HepG2 (cell line): ENCODE results near the gene AARS2. TPM values are rescaled to one million over a fixed set of nuclear protein-coding genes. Genes with fewer than 3 reads are reported as not detected.
A peak's percentile ranks its signal among the peaks of the same experiment; 100 is the strongest.

Source experiments
- ATAC-seq: fragments of 200-7000 bp; cut with Tn5 transposase; 3 replicates; pipeline ENCODE4 v1.9.1; 2020; ENCODE audit warnings: mild to moderate bottlenecking, moderate library complexity
- BruUV-seq: library from RNA; stranded (reverse); fragments of 400-500 nt; replicated peaks from 2 replicates; lab custom pipeline; 2021; lab: Mats Ljungman, UMichigan
- CTCF ChIA-PET: fragments of 300-600 bp; formaldehyde crosslinking; extraction: SDS; loops from one replicate; lab custom pipeline; 2021; ENCODE audit warnings: low total read pairs, inconsistent platforms, low intra/inter-chr PET ratio; lab: Yijun Ruan, JAX
- POLR2A ChIA-PET: fragments of 350-600 bp; sonication (Branson Sonifier 250); formaldehyde crosslinking; loops from one replicate; lab custom pipeline; 2020; ENCODE audit warnings: antibody characterized with exemption, inconsistent platforms; lab: Yijun Ruan, JAX
- DNase-seq: peaks from one replicate; pipeline ENCODE4 v3.0.0-alpha.2; 2015; ENCODE audit warnings: low spot score
- FAIRE-seq: peaks from 3 replicates; lab custom pipeline; 2011; peaks lifted over from hg19 to GRCh38; lab: Jason Lieb, UNC
- H2AFZ ChIP-seq: one replicate; pipeline ENCODE4 v1.6.1; 2011; ENCODE audit warnings: low read length, inconsistent platforms
- H3K27ac ChIP-seq: fragments of 300-600 bp; 3 replicates; pipeline ENCODE4 v1.8.0; 2011; ENCODE audit warnings: mixed run types, mild to moderate bottlenecking, mixed read lengths, low read length, inconsistent platforms; ENCODE audit not compliant: insufficient read depth; ENCODE audit errors: extremely low read length
- H3K27me3 ChIP-seq, 2 experiments: fragments of 200-600 bp in 1 of 2; 2 replicates in 1 of 2; 3 replicates in 1 of 2; pipeline versions ENCODE4 v1.6.0 to v1.8.0; 2011; ENCODE audit warnings: low read length in 2 of 2, mild to moderate bottlenecking in 2 of 2, moderate library complexity in 2 of 2, inconsistent platforms in 1 of 2; ENCODE audit not compliant: insufficient read depth in 2 of 2, control insufficient read depth in 1 of 2
- H3K36me3 ChIP-seq, 2 experiments: fragments of 200-600 bp in 1 of 2; replicated peaks in 1 of 2; 2 replicates in 1 of 2; 3 replicates in 1 of 2; pipeline versions ENCODE4 v1.5.1 to v1.8.0; 2011; ENCODE audit warnings: low read length in 2 of 2, inconsistent platforms in 1 of 2; ENCODE audit not compliant: insufficient read depth in 2 of 2, control insufficient read depth in 1 of 2
- H3K4me1 ChIP-seq: 2 replicates; pipeline ENCODE4 v1.5.1; 2012; ENCODE audit warnings: low read length, inconsistent platforms; ENCODE audit not compliant: insufficient read depth
- H3K4me2 ChIP-seq: 2 replicates; pipeline ENCODE4 v1.6.0; 2011; ENCODE audit warnings: low read depth, low read length, inconsistent platforms
- H3K4me3 ChIP-seq, 3 experiments: fragments of 200-600 bp in 1 of 3; sonication (generic), shearing (Covaris generic) in 1 of 3; replicated peaks in 1 of 3; 2 replicates each; pipeline ENCODE4 v1.5.1; 2011 to 2016; ENCODE audit warnings: low read length in 3 of 3, inconsistent platforms in 2 of 3, low read depth in 2 of 3, mild to moderate bottlenecking in 2 of 3, control low read depth in 1 of 3, mixed read lengths in 1 of 3; ENCODE audit not compliant: insufficient read depth in 1 of 3
- H3K79me2 ChIP-seq: one replicate; pipeline ENCODE4 v1.6.1; 2011; ENCODE audit warnings: low read length, inconsistent platforms; ENCODE audit not compliant: insufficient read depth
- H3K9ac ChIP-seq: 2 replicates; pipeline ENCODE4 v1.6.0; 2011; ENCODE audit warnings: mild to moderate bottlenecking, low read depth, low read length, inconsistent platforms; ENCODE audit not compliant: insufficient read depth
- H3K9me3 ChIP-seq: 2 replicates; pipeline ENCODE4 v1.5.1; 2012; ENCODE audit warnings: mild to moderate bottlenecking, low read length
- H4K20me1 ChIP-seq: 2 replicates; pipeline ENCODE4 v1.6.0; 2011; ENCODE audit warnings: inconsistent platforms, mild to moderate bottlenecking, low read length, moderate library complexity; ENCODE audit not compliant: insufficient read depth
- AKAP8 ChIP-seq: sonication (generic); formaldehyde crosslinking; IDR thresholded peaks from 2 replicates; pipeline ENCODE4 v1.5.1; 2020; ENCODE audit warnings: mild to moderate bottlenecking, missing genetic modification reagents
- E2F2 ChIP-seq: sonication (generic); formaldehyde crosslinking; IDR thresholded peaks from 2 replicates; pipeline ENCODE4 v1.4.0; 2020; ENCODE audit warnings: missing genetic modification reagents, borderline replicate concordance
- GZF1 ChIP-seq: sonication (generic); formaldehyde crosslinking; IDR thresholded peaks from 2 replicates; pipeline ENCODE4 v1.5.1; 2020; ENCODE audit warnings: mild to moderate bottlenecking, missing genetic modification reagents
- HBP1 ChIP-seq: IDR thresholded peaks from 2 replicates; pipeline ENCODE4 v1.6.1; 2016; ENCODE audit warnings: low read depth, control low read depth
- HOXD1 ChIP-seq: sonication (generic); formaldehyde crosslinking; IDR thresholded peaks from 2 replicates; pipeline ENCODE4 v1.5.0; 2020; ENCODE audit warnings: missing genetic modification reagents
- MNT ChIP-seq: fragments of 450-650 bp; IDR thresholded peaks from 2 replicates; pipeline ENCODE4 v1.6.1; 2016
- NFIC ChIP-seq: IDR thresholded peaks from 2 replicates; pipeline ENCODE4 v1.6.1; 2012; ENCODE audit warnings: mild to moderate bottlenecking, low read length, inconsistent platforms
- SIN3A ChIP-seq: IDR thresholded peaks from 2 replicates; pipeline ENCODE4 v1.6.1; 2011; ENCODE audit warnings: low read depth, mild to moderate bottlenecking, control low read depth, low read length, borderline replicate concordance
- THAP8 ChIP-seq: sonication (generic); formaldehyde crosslinking; IDR thresholded peaks from 2 replicates; pipeline ENCODE4 v1.5.1; 2020; ENCODE audit warnings: missing genetic modification reagents, mild to moderate bottlenecking, borderline replicate concordance
- UBTF ChIP-seq: sonication (generic); formaldehyde crosslinking; IDR thresholded peaks from 2 replicates; pipeline ENCODE4 v1.4.0; 2020; ENCODE audit warnings: mild to moderate bottlenecking, missing genetic modification reagents
- ZFX ChIP-seq: sonication (generic); formaldehyde crosslinking; IDR thresholded peaks from 2 replicates; pipeline ENCODE4 v1.4.0; 2020; ENCODE audit warnings: mild to moderate bottlenecking, low read depth, missing genetic modification reagents, moderate library complexity
- ZNF687 ChIP-seq: sonication (generic); formaldehyde crosslinking; IDR thresholded peaks from 2 replicates; pipeline ENCODE4 v1.5.1; 2020; ENCODE audit warnings: mild to moderate bottlenecking, missing genetic modification reagents, moderate library complexity
- WGBS: methylation state at CpG from one replicate; pipeline ENCODE4 v1.1.6; 2017; ENCODE audit warnings: low lambda C conversion rate; 5-methylcytosine and 5-hydroxymethylcytosine counted together
- in situ Hi-C: cut with HindIII; loops from 2 replicates; pipeline ENCODE4 v1.10.0; 2017; ENCODE audit warnings: low pct_unique_long_range_greater_than_20kb; ENCODE audit not compliant: extremely low pct_ligation_motif_present
- intact Hi-C: fragments of 100-400 bp; cut with micrococcal nuclease; formaldehyde crosslinking; loops from one replicate; pipeline ENCODE4 v1.10.0; 2022; ENCODE audit not compliant: unreplicated experiment
- polyA plus RNA-seq, 8 experiments: library from polyadenylated mRNA; depleted of rRNA in 3 of 8; stranded (reverse) in 7 of 8; unstranded in 1 of 8; fragments of >200 nt; fragmentation: Illumina TruSeq in 4 of 8; extraction: Trizol in 4 of 8; gene quantifications; 2 replicates each; pipeline versions ENCODE4 v1.2.1 to v1.2.3, GENCODE V29; 2011 to 2016; ENCODE audit warnings: low read depth in 4 of 8, missing spikeins in 1 of 8, mixed read lengths in 1 of 8; ENCODE audit not compliant: insufficient read depth in 1 of 8
- total RNA-seq, 5 experiments: library from RNA; depleted of rRNA; stranded (reverse); fragments of >200 nt; fragmentation: Illumina TruSeq; extraction: Trizol; gene quantifications; 2 replicates each; pipeline ENCODE4 v1.2.3, GENCODE V29; 2016; ENCODE audit warnings: low read depth in 1 of 5

AARS2 gene
- total and polyA plus RNA-seq, 2 of the 13 experiments (the other 11 are each of a cell fraction or from before 2014, with no cell fraction given), result 7.5 to 24.1 TPM

GRCh38 chr6:44342489-44342888 lies 29.3 kb upstream of the AARS2 start, which contains the start of gene SPATS1:
Gene SPATS1, plus strand, starts transcription at chr6:44342650. Its CDS starts 446 bp downstream, at chr6:44343096.
- H3K9me3 ChIP-seq, result no peaks in the 10 kb centered on the region
- no peaks in the 10 kb centered on the region for H3K36me3 ChIP-seq
- H3K9ac ChIP-seq, result no peak within 1 kb of the TSS
- peak within 1 kb of the TSS; percentile 39 for H3K4me2 ChIP-seq
- peak within 1 kb of the TSS in 1 of 3 experiments; percentile 31; a peak in 1 of 6 replicates for H3K4me3 ChIP-seq
- BruUV-seq, result no TSS peak
- H3K4me1 ChIP-seq, result 0 out of 2 replicates have a peak, but pooled peaks cover 6% of the 10 kb centered on the region
- intact Hi-C loops (no loop called here), in situ Hi-C loops (no loop called here)
- POLR2A ChIA-PET, result interaction anchor here (1.1 kb wide), 1 partner anchor 97 kb away, joined by 3 read pairs; no protein-coding TSS in a partner anchor
- no peak for DNase-seq
- no peaks in the 10 kb centered on the region for H4K20me1 ChIP-seq
- CTCF ChIA-PET, result no interaction called here
- no peak within 1 kb of the TSS for H3K27ac ChIP-seq
- no peaks in the 10 kb centered on the region for H3K79me2 ChIP-seq
- H2AFZ ChIP-seq, result no peak within 1 kb of the TSS
- FAIRE-seq, result no peak
- 37% methylated on average over 31 of the region's 31 CpGs for WGBS
- ATAC-seq, result peak; percentile 34; the same call in 2 of the 3 replicates
- H3K27me3 ChIP-seq, result peaks cover 0 to 51% of the 10 kb centered on the region in 2 experiments; a peak in 3 of 5 replicates
- TF ChIP-seq THAP8 (CRISPR knock-in tag), result no peak
- no peak for TF ChIP-seq E2F2 (CRISPR knock-in tag)
- TF ChIP-seq ZFX (CRISPR knock-in tag), result peak; percentile 28
- no peak for TF ChIP-seq HBP1 (CRISPR knock-in tag)
- no peak for TF ChIP-seq HOXD1 (CRISPR knock-in tag)
- no peak for TF ChIP-seq GZF1 (CRISPR knock-in tag)
- no peak for TF ChIP-seq AKAP8
- TF ChIP-seq ZNF687 (CRISPR knock-in tag), result peak; percentile 51
- no peak for TF ChIP-seq MNT
- TF ChIP-seq UBTF (CRISPR knock-in tag), result 0 out of 2 replicates have a peak, but pooled peaks have one; percentile 38
- TF ChIP-seq SIN3A, result no peak
- TF ChIP-seq NFIC, result no peak
